ENCODE data around the gene CAMK1D. TPM values are rescaled to one million over a fixed set of nuclear protein-coding genes. Genes with fewer than 3 reads are reported as not detected.

The CAMK1D gene
- total RNA-seq, 3 donors from 2014 or later = 4.4 to 17.3 (median 5.2) TPM

DNA sequence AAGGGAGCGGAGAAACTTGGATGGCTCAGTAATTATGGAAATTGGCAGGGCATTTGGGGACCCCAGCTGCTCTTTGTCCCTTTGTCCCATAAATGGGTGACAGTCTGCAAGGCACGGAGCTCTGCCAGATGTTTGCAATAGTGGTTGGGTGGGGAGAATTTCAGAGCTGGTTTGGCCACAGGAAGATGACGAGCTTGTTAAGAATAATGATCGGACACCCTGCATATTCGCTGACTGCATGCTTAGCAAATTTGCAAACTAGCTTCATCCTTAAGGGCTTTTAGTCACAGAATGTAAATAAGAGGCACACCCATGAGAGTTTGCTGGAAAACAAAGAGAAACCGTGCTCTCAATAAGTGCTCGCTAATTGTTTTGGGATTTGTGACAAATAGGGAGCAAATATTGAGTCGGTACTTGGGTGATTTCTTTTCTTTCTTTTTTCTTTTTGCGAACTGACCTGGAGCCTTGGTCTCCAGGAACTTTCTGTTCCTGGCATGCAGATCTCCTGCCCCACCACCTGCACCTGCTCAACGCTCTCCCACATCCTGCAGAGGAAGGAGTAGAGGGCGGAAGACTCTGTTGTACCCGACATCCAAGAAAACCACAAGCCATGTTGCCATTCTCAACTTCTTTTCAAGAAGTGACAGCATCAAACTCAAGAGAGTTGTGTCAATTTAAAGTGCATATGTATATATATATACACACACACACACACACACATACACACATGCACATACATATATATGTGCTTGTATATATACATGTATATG, 238.9 kb downstream of the CAMK1D start:
- H3K27me3 ChIP-seq = no peaks in the 10 kb centered on the region
- no peaks in the 10 kb centered on the region for H3K4me1 ChIP-seq
- TF ChIP-seq POLR2A (IDR thresholded peaks at IDR 0.05) (no peak), POLR2AphosphoS5 (IDR thresholded peaks at IDR 0.05) (no peak)
- TF ChIP-seq, protein P1, sequence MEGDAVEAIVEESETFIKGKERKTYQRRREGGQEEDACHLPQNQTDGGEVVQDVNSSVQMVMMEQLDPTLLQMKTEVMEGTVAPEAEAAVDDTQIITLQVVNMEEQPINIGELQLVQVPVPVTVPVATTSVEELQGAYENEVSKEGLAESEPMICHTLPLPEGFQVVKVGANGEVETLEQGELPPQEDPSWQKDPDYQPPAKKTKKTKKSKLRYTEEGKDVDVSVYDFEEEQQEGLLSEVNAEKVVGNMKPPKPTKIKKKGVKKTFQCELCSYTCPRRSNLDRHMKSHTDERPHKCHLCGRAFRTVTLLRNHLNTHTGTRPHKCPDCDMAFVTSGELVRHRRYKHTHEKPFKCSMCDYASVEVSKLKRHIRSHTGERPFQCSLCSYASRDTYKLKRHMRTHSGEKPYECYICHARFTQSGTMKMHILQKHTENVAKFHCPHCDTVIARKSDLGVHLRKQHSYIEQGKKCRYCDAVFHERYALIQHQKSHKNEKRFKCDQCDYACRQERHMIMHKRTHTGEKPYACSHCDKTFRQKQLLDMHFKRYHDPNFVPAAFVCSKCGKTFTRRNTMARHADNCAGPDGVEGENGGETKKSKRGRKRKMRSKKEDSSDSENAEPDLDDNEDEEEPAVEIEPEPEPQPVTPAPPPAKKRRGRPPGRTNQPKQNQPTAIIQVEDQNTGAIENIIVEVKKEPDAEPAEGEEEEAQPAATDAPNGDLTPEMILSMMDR (IDR thresholded peaks at IDR 0.05) = no peak
- intact Hi-C loops (cut with DNase I; ENCODE audit: low total_unique reads) = no loop called here
- H3K27ac ChIP-seq = no peak overlapping the region
- H3K9me3 ChIP-seq = no peaks in the 10 kb centered on the region
- no peak for DNase-seq (ENCODE audit: low spot score in 2 of 2)
- H3K36me3 ChIP-seq = no peaks in the 10 kb centered on the region
- peak overlapping the region in 1 of 3 donors; percentile 12 for H3K4me3 ChIP-seq

DNA sequence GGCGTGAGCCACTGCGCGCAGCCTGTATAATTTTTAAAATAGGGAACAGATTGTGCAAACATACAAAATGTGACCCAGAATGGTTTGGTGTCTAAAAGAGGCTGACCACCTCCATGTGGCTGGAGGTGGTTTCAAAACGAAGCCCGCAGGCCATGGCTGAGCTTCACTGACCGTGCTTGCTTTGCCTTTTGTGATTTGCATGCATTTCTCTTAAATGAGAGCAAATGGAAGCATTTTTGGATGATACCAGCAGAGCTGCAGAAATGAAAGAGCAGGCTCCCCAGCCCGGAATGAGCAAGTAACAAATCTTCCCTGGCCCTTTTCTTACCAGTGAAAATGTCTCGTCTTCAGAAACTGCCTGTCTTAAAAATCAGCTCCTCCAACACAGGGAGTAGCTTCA, 239.9 kb downstream of the CAMK1D start:
- Histone ChIP-seq H3K36me3 (no peaks in the 10 kb centered on the region), H3K9me3 (no peaks in the 10 kb centered on the region), H3K4me3 (no peak overlapping the region), H3K27ac (no peak overlapping the region), H3K27me3 (no peaks in the 10 kb centered on the region), H3K4me1 (no peaks in the 10 kb centered on the region)
- TF ChIP-seq, protein P1 (IDR thresholded peaks at IDR 0.05) = no peak
- TF ChIP-seq POLR2A (IDR thresholded peaks at IDR 0.05) (no peak), POLR2AphosphoS5 (IDR thresholded peaks at IDR 0.05) (no peak)
- no peak for DNase-seq (ENCODE audit: low spot score in 2 of 2)
- intact Hi-C loops (cut with DNase I; ENCODE audit: low total_unique reads) = no loop called here

DNA sequence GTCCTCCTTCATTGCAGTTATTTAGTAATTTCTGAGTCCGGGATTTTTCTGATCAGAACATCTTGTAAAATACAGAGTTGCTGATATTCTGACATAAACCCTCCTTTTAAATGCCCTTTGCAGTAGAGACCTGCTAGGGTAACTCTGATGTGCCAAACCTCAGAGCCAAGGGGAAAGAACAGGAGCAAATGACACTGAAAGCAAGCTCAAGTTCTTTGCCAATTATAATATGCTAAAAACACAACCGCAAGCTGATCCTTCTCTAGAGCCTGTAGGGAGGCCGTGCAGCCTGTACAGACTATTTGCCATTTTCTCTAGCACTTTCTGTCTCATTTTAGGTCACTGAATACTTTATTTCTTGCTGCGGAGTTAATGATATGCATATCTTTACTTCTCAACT, 240.4 kb downstream of the CAMK1D start:
- Histone ChIP-seq H3K9me3 (no peaks in the 10 kb centered on the region), H3K4me1 (no peaks in the 10 kb centered on the region), H3K4me3 (no peak overlapping the region), H3K27ac (no peak overlapping the region), H3K27me3 (no peaks in the 10 kb centered on the region), H3K36me3 (no peaks in the 10 kb centered on the region)
- no peak for TF ChIP-seq POLR2AphosphoS5 (IDR thresholded peaks at IDR 0.05)
- TF ChIP-seq, protein P1 (IDR thresholded peaks at IDR 0.05) = no peak
- no peak for TF ChIP-seq POLR2A (IDR thresholded peaks at IDR 0.05)
- intact Hi-C loops (cut with DNase I; ENCODE audit: low total_unique reads) = no loop called here
- no peak for DNase-seq (ENCODE audit: low spot score in 2 of 2)

DNA sequence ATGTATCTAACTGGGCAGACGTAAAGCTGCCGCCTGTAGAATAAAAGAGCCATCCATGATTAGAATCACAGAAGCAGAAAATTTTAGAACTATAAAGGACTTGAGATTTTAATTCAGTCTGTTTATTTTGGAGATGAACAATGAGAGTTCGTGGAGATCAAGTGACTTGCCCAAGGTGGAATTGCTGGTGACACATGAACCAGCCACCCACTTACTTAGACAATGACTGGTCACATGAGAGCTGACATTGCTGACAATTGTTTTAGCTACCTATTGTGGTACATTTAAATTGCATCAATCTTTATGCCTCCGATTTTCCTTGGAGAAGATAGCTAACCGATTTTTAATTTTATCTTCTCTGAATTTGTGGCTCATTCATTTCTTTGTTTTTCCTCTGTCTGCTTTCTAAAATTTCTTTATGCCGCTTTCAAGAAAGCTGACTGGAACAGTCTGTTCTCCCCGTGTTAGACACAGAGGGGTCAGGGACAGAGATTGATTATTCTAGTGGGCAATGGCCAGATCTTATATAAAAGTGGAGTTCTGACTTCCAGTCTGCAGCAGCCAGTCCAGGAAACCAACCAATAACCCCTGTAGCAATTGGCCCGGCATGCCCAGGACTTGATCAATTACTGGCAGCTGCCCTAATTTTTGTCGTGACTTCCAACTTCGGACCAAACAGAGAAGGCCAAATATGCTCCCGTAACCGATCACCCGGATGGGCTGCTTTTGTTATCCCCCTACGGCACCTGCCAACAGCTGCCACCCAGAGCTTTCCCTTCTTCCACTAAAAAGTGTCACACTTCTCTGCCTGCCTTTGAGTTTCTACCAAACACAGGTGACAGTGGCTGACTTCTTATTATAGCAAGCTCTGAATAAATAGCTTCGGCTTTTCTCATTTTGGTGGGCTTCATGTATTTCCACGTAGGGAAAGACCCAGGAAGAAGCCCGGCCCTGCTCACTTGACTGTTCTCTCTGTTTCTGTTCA, 241.6 kb downstream of the CAMK1D start:
- Histone ChIP-seq H3K36me3 (no peaks in the 10 kb centered on the region), H3K4me3 (no peak overlapping the region), H3K27me3 (no peaks in the 10 kb centered on the region), H3K9me3 (no peaks in the 10 kb centered on the region), H3K27ac (no peak overlapping the region), H3K4me1 (no peaks in the 10 kb centered on the region)
- intact Hi-C loops (cut with DNase I; ENCODE audit: low total_unique reads) = no loop called here
- DNase-seq (ENCODE audit: low spot score in 2 of 2) = no peak
- TF ChIP-seq POLR2AphosphoS5 (IDR thresholded peaks at IDR 0.05) (no peak), POLR2A (IDR thresholded peaks at IDR 0.05) (no peak)
- TF ChIP-seq, protein P1 (IDR thresholded peaks at IDR 0.05) = no peak

DNA sequence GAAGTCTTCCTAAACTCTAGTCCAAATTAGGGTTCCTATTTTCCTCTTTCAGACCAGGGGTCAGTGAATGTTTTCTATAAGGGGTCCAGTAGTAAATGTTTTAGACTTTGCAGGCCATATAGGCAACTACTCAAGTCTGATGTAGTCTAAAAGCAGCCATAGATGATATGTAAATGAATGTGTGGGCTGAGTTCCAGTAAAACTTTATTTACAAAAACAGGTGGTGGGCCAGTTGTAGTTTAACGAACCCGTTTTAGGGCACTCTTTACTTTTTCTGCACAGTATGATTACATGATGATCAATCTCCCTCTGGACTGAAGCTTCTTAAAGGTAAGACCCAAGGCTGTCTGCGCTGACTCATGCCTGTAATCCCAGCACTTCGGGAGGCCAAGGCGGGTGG, 243.6 kb downstream of the CAMK1D start:
- DNase-seq (ENCODE audit: low spot score in 2 of 2) = no peak

More for the DNA sequence above, 243.6 kb downstream of the CAMK1D start:
- Histone ChIP-seq H3K4me1 (no peaks in the 10 kb centered on the region), H3K27me3 (no peaks in the 10 kb centered on the region), H3K36me3 (no peaks in the 10 kb centered on the region), H3K4me3 (no peak overlapping the region), H3K9me3 (no peaks in the 10 kb centered on the region), H3K27ac (no peak overlapping the region)
- intact Hi-C loops (cut with DNase I; ENCODE audit: low total_unique reads) = no loop called here
- no peak for TF ChIP-seq POLR2A (IDR thresholded peaks at IDR 0.05)
- TF ChIP-seq, protein P1 (IDR thresholded peaks at IDR 0.05) = no peak
- no peak for TF ChIP-seq POLR2AphosphoS5 (IDR thresholded peaks at IDR 0.05)

Measured in breast epithelium (tissue), 4 donors.